ENCODE data around the gene TXNRD1. TPM values are rescaled to one million over a fixed set of nuclear protein-coding genes. Genes with fewer than 3 reads are reported as not detected.

Gene TXNRD1
- total RNA-seq, 1 donor from 2014 or later, result 105 TPM

DNA sequence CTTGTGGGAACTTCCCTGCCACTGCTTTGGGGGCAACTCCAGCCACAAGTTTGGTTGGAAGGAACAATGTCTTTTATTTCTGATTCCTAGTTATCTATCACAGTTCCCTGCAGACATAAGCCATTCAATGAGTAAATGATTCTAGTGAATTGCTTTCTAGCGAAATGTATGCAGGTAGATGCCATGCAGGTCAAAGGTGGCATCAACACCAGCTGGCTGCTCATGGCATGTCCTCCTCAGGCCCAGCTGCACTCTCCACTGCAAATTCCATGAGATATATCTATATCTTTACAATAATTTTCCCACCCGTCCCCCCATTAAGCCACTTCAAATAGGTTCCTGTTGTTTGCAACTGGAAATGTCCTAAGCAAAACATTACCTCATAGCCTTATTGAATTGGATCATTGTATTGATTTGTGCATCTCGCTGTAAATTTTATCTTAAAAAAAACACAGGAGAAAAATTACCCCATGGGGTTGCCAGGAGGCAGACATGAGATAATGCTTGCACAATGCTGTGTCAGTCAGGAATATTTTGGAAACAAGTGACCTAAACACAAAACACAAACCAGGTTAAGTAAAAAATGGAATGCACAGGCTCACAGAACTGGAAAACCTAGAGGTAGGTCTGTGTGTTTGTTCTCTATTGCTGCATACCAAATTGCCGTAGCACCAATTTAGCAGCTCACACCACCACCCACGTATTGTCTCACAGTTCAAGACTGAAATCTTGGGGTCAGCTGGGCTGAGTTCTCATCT lies 32.8 kb upstream of the TXNRD1 start:
- peaks cover 13% of the 10 kb centered on the region for H3K36me3 Mint-ChIP-seq (ENCODE audit: low read depth, unreplicated experiment)
- DNase-seq (ENCODE audit: low spot score), result no peak
- H3K9me3 Mint-ChIP-seq (ENCODE audit: unreplicated experiment), result no peaks in the 10 kb centered on the region
- TF ChIP-seq, protein P1, sequence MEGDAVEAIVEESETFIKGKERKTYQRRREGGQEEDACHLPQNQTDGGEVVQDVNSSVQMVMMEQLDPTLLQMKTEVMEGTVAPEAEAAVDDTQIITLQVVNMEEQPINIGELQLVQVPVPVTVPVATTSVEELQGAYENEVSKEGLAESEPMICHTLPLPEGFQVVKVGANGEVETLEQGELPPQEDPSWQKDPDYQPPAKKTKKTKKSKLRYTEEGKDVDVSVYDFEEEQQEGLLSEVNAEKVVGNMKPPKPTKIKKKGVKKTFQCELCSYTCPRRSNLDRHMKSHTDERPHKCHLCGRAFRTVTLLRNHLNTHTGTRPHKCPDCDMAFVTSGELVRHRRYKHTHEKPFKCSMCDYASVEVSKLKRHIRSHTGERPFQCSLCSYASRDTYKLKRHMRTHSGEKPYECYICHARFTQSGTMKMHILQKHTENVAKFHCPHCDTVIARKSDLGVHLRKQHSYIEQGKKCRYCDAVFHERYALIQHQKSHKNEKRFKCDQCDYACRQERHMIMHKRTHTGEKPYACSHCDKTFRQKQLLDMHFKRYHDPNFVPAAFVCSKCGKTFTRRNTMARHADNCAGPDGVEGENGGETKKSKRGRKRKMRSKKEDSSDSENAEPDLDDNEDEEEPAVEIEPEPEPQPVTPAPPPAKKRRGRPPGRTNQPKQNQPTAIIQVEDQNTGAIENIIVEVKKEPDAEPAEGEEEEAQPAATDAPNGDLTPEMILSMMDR (IDR thresholded peaks at IDR 0.05; ENCODE audit: unreplicated experiment), result no peak
- H3K27ac Mint-ChIP-seq (ENCODE audit: unreplicated experiment), result no peak overlapping the region
- no peak overlapping the region for H3K4me3 Mint-ChIP-seq (ENCODE audit: unreplicated experiment)
- peaks cover 4% of the 10 kb centered on the region for H3K27me3 Mint-ChIP-seq (ENCODE audit: unreplicated experiment)
- H3K4me1 Mint-ChIP-seq (ENCODE audit: unreplicated experiment), result no peaks in the 10 kb centered on the region

DNA sequence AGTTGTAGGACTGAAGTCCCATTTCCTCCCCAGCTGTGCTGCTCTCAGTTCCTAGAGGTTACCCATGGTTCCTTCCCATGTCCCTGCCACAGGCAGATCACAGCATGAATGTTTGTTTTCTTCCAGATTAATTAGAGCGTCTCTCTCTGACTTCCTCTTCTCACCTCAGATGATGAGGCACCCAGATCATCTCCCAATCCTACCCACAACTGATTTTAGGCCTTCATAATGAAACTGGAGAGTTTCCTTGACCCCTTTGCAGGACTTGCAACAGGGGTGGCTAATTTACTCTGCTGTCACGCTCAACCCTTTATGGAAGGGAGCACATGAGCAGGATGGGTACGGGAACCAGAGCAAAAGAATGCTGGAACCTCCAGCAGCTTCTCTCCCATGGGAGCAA lies 32.1 kb upstream of the TXNRD1 start:
- no peak for DNase-seq (ENCODE audit: low spot score)
- Mint-ChIP-seq H3K9me3 (ENCODE audit: unreplicated experiment) (no peaks in the 10 kb centered on the region), H3K27ac (ENCODE audit: unreplicated experiment) (no peak overlapping the region), H3K4me1 (ENCODE audit: unreplicated experiment) (no peaks in the 10 kb centered on the region), H3K27me3 (ENCODE audit: unreplicated experiment) (peaks cover 2% of the 10 kb centered on the region), H3K36me3 (ENCODE audit: low read depth, unreplicated experiment) (peaks cover 13% of the 10 kb centered on the region), H3K4me3 (ENCODE audit: unreplicated experiment) (no peak overlapping the region)
- TF ChIP-seq, protein P1 (IDR thresholded peaks at IDR 0.05; ENCODE audit: unreplicated experiment), result no peak

DNA sequence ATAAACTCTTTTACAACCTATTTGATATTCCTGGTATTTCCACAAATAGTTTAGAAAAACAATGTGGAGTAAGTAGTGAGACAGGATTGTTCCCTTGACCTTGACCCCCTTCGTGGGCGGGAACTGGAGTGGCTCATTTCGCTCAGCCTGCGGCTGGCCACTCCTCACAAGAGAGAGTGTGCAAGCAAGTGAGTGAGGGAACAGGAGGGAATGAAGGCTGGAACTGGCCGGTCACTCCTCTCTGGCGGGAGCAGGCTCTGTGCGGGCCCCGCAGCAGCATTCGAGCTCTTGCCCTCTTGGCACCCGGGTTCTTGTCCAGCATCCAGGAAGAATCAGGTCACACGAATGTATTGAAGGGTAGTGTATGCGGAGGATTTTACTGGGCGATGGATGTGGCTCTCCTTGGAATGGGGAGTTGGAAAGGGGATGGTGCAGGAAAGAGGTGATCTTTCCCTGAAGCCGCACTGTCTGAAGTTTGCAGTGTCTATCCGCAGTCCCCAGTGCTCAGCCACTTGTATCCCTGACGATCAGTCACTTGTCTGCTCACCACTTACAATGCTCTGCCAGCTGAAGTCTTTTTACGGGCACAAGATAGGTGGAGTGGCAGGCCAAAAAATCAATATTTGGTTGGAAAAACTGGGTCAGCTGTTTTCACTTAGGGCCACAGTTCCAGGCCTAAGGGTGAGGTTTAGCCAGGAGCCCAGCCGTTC lies 28.0 kb upstream of the TXNRD1 start:
- Mint-ChIP-seq H3K27ac (ENCODE audit: unreplicated experiment) (no peak overlapping the region), H3K9me3 (ENCODE audit: unreplicated experiment) (no peaks in the 10 kb centered on the region), H3K27me3 (ENCODE audit: unreplicated experiment) (peaks cover 2% of the 10 kb centered on the region), H3K36me3 (ENCODE audit: low read depth, unreplicated experiment) (peaks cover 13% of the 10 kb centered on the region), H3K4me3 (ENCODE audit: unreplicated experiment) (no peak overlapping the region), H3K4me1 (ENCODE audit: unreplicated experiment) (no peaks in the 10 kb centered on the region)
- DNase-seq (ENCODE audit: low spot score), result no peak
- TF ChIP-seq, protein P1 (IDR thresholded peaks at IDR 0.05; ENCODE audit: unreplicated experiment), result no peak

DNA sequence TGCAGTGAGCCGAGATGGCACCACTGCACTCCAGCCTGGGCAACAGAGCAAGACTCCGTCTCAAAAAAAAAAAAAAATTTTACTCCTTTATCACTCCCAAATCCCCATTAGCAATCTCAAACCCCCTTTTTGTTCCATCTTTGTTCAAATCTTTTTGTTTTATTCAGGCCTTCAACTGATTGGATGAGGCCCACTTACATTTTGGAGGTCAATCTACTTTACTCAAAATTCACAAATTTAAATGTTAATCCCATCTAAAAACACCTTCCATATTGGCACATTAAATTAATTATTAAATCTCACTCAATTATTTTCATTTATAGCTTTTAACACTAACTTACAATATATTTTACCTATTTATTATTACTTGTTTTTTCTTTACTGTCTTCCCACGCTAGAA lies 27.0 kb upstream of the TXNRD1 start:
- TF ChIP-seq, protein P1 (IDR thresholded peaks at IDR 0.05; ENCODE audit: unreplicated experiment), result no peak
- no peaks in the 10 kb centered on the region for H3K4me1 Mint-ChIP-seq (ENCODE audit: unreplicated experiment)
- no peak overlapping the region for H3K4me3 Mint-ChIP-seq (ENCODE audit: unreplicated experiment)
- H3K27me3 Mint-ChIP-seq (ENCODE audit: unreplicated experiment), result peaks cover 2% of the 10 kb centered on the region
- no peak for DNase-seq (ENCODE audit: low spot score)
- no peak overlapping the region for H3K27ac Mint-ChIP-seq (ENCODE audit: unreplicated experiment)
- H3K9me3 Mint-ChIP-seq (ENCODE audit: unreplicated experiment), result no peaks in the 10 kb centered on the region
- H3K36me3 Mint-ChIP-seq (ENCODE audit: low read depth, unreplicated experiment), result peaks cover 9% of the 10 kb centered on the region
